GM13976 (cell line): ENCODE measurements around the gene KRTAP4-8.

Experiments
- DNase-seq: peaks from one replicate; pipeline ENCODE4 v3.0.0; 2012; ENCODE audit warnings: low spot score
- CTCF ChIP-seq: IDR thresholded peaks from 2 replicates; pipeline ENCODE4 v1.5.1; 2012; ENCODE audit warnings: borderline replicate concordance, mild to moderate bottlenecking; ENCODE audit not compliant: insufficient read depth; ENCODE audit errors: extremely low read depth, missing control alignments, control extremely low read depth
- in situ Hi-C: fragments of 300-500 bp; cut with MboI; formaldehyde crosslinking; loops from one replicate; pipeline ENCODE4 v1.12.0; 2022; ENCODE audit warnings: low sequenced_read_pairs, mixed read lengths, inconsistent platforms; ENCODE audit not compliant: unreplicated experiment

The KRTAP4-8 gene

GRCh38 chr17:41048441-41048840 lies 49.5 kb downstream of the KRTAP4-8 start:
- TF ChIP-seq CTCF, result no peak
- DNase-seq, result no peak
- in situ Hi-C loops, result no loop called here
